Hematopoietic multipotent progenitor cell treated with erythropoietin and hydrocortisone succinate and interleukin-3 and kit ligand, for 17 days (in vitro differentiated cells): ENCODE data around the gene CD84.
A peak's percentile ranks its signal among the peaks of the same experiment; 100 is the strongest.
"Not testable (repeated sequence)": the region's sequence is repeated elsewhere in the genome, so short reads cannot be mapped to it uniquely, and the experiment has no call there.

Source experiments
- DNase-seq: peaks from one replicate; pipeline ENCODE4 v3.0.0-alpha.2; 2015; ENCODE audit warnings: low spot score

Gene CD84

GRCh38 chr1:160610569-160611242, 31.4 kb upstream of the CD84 start:
- DNase-seq, result no peak

GRCh38 chr1:160608941-160609340, 29.6 kb upstream of the CD84 start:
- no peak for DNase-seq

DNA sequence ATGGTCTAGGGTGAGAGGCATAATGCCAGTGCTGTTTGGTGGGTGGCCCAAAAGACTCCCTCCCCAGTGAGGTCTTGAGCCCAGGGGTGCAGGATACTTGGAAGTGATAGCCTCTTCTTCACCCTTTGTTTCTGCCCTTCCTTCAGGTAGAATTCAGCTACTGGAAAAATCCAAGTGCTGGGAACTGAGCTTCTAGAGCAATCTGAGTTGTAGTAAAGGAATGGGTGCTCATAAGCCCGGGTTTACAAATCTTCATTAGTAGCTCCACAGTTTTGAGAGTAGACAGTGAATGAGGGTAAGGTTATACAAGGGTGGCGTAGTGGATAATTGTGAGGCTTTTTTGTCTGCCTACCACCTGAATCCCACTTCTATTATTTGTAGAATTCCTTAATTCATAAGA, 29.2 kb upstream of the CD84 start:
- no peak for DNase-seq

GRCh38 chr1:160608057-160608456, 28.8 kb upstream of the CD84 start:
- DNase-seq, result no peak

- DNase-seq, result no peak
Measured at GRCh38 chr1:160607672-160608032, 28.4 kb upstream of the CD84 start.

DNA sequence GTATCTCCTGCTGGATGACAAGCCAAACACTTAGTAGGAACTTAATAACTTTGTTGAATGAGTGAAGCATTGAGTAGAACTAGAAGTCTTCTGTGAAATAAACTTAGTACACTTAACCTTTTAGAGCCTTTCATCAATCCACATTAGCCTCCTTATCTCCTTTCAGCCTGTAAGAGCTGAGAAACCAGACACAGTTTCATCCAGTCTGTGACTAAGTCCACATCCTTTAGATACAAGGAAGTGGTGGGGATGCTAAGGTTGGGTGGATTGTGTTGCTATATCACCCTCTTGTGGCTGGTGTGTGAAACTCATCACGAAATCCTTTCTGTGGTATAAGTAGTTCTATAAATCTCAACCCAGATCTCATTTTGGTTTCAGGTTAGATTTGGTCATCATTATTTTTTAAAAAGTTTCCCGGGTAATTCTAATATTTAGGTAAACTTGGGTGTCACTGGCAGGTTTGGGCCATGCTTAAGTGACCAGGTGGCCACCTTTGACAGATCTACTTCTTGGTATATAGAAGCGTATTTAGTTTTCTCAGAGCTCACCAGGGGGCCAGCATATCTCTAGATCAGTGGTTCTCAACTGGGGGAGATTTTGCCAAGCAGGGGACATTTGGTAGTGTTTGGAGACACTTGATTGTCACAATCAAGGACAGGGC, 27.8 kb upstream of the CD84 start:
- peak; percentile 78 for DNase-seq

- no peak for DNase-seq
Measured at GRCh38 chr1:160606611-160607010, 27.3 kb upstream of the CD84 start.

DNA sequence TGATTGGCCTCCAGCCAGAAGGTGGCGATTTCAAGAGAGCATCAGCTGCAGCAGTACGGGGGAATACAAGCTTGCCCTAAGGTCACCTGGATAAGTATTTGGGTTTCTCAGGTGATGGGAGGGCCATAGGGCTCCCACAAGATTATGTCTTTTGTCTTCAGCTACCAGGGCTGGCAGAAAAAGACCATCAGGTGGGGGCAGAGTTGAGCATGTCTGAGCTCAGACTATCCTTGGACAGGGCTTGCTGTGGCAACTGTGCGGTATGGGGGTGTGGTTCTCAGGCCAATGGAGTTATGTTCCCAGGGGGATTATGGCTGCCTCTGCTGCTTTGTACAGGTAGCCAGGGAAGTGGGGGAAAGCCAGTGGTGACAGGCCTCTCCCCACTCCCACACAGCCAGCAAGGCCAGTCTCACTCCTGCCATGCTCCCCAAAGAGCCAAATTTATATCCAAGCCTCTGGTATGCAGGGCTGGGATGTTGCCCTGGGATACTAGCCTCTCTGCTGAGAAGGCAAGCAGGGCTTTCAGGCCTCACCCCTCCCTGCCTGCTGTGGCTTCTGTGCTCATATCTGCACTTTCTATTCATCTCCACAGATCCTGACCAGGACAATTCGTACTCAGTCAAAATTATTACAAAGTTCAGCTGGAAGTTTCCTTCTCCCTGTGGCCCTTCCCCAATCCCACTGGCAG, 26.6 kb upstream of the CD84 start:
- DNase-seq, result no peak

DNA sequence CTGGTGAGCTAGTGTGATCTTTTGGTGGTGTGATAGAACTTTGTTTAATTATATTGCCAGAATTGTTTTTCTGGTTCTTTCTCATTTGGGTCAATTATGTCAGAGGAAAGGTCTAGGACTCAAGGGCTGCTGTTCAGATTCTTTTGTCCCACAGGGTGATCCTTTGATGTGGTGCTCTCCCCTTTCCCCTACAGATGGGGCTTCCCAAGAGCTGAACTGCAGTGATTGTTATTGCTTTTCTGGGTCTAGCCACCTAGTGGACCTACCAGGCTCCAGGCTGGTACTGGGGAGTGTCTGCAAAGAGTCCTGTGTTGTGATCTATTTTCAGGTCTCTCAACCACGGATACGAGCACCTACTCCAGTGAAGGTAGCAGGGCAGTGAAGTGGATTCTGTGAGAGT, 25.9 kb upstream of the CD84 start:
- no peak for DNase-seq

GRCh38 chr1:160597705-160598104, 18.4 kb upstream of the CD84 start:
- no peak for DNase-seq

DNA sequence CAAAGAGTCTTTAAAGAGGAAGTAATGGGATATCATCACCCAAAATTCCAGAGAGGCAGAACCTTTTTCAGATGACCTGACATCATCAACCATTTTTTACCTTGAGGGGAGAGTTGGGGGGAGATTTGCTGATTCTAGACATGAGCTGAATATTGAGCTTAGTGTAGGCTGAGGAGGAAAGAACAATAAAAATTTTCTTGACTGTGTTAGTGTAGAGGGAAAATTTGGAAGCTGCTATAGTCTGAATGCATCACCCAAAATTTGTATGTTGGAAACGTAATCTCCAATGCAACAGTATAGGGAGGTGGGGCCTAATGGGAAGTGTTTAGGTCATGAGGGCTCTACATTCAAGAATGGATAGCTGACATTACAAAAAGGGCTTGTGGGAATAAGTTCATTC, 17.8 kb upstream of the CD84 start:
- no peak for DNase-seq

DNA sequence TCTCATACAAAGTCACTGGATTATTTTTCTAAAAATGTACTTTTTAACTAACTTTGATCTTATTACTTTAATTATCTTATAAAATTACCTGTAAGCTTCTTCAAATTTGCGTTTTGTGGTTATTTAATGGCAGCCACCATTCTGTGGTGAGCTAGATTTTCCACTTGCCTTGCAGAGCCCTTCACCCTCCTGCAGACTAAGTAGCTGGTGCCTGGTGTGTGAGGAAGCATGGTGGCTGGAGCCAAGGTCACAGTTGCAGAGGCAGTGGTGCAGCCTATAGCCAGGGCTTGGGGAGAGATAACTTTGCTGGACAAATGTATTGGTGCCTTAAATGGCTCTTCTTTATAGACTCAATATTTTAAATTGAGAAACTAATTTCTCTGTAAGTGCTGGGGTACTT, 11.2 kb upstream of the CD84 start:
- no peak for DNase-seq

- DNase-seq, result no peak
Measured at GRCh38 chr1:160588468-160588867, 9.2 kb upstream of the CD84 start.

GRCh38 chr1:160584784-160585183, 5.5 kb upstream of the CD84 start:
- no peak for DNase-seq

GRCh38 chr1:160582976-160583375, 3.7 kb upstream of the CD84 start:
- not testable (repeated sequence) for DNase-seq

GRCh38 chr1:160581961-160582360, 2.7 kb upstream of the CD84 start:
- no peak for DNase-seq

GRCh38 chr1:160580221-160580812, 1.0 kb upstream of the CD84 start:
- no peak for DNase-seq

GRCh38 chr1:160578525-160579191, 638 bp downstream of the CD84 start:
- DNase-seq, result peak; percentile 13

- DNase-seq, result no peak
Measured at GRCh38 chr1:160578175-160578524, 1.1 kb downstream of the CD84 start.

- no peak for DNase-seq
Measured at GRCh38 chr1:160577671-160578070, 1.6 kb downstream of the CD84 start.

DNA sequence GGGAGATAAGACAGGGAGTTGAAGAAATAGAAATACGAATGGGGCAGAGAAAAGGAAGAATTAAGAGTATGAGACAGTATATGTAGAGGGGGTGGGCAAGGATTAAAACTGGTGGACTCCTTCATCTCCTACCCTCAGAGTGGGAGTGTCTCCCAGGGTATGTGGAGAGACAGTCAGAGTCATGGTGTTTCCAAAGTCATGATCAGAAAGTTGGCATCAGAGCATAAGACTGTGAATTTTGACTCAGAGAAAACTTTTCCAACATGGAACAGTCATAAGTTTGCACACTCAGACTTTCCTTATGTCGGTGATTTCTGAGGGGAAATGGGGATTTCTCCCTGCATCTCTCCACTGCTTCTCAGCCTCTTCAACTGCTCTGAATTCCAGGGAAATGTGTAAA, 2.4 kb downstream of the CD84 start:
- DNase-seq, result no peak

- DNase-seq, result no peak
Measured at GRCh38 chr1:160576390-160576789, 2.9 kb downstream of the CD84 start.
